HEK293 (cell line): ENCODE results near the gene HHLA2.

Source experiments
- BCL11B ChIP-seq: fragments of 450-650 bp; formaldehyde crosslinking; IDR thresholded peaks from 2 replicates; pipeline ENCODE4 v1.5.1; 2016; ENCODE audit warnings: low read depth, missing biosample characterization, missing genetic modification characterization
- CTCF ChIP-seq: fragments of 450-650 bp; formaldehyde crosslinking; IDR thresholded peaks from 2 replicates; pipeline ENCODE4 v1.5.1; 2016; ENCODE audit warnings: missing biosample characterization, missing genetic modification characterization
- KLF9 ChIP-seq: fragments of 450-650 bp; formaldehyde crosslinking; IDR thresholded peaks from 2 replicates; pipeline ENCODE4 v1.5.1; 2016; ENCODE audit warnings: missing biosample characterization, missing genetic modification characterization, low read depth
- REPIN1 ChIP-seq: fragments of 450-650 bp; formaldehyde crosslinking; IDR thresholded peaks from 2 replicates; pipeline ENCODE4 v1.5.1; 2017; ENCODE audit warnings: missing biosample characterization, missing genetic modification characterization, low read depth
- ZBTB26 ChIP-seq: fragments of 450-650 bp; formaldehyde crosslinking; optimal IDR thresholded peaks from 2 replicates; pipeline ENCODE3; 2016; ENCODE audit warnings: missing biosample characterization, mild to moderate bottlenecking, missing genetic modification characterization
- ZNF114 ChIP-seq: fragments of 450-650 bp; formaldehyde crosslinking; IDR thresholded peaks from 2 replicates; pipeline ENCODE4 v1.5.0; 2017; ENCODE audit warnings: missing biosample characterization, missing genetic modification characterization
- ZNF133 ChIP-seq: fragments of 450-650 bp; formaldehyde crosslinking; IDR thresholded peaks from 2 replicates; pipeline ENCODE4 v1.5.1; 2016; ENCODE audit warnings: missing biosample characterization, missing genetic modification characterization
- ZNF138 ChIP-seq: fragments of 450-650 bp; formaldehyde crosslinking; IDR thresholded peaks from 2 replicates; pipeline ENCODE4 v1.5.1; 2016; ENCODE audit warnings: missing biosample characterization, missing genetic modification characterization, borderline replicate concordance
- ZNF292 ChIP-seq: fragments of 450-650 bp; formaldehyde crosslinking; IDR thresholded peaks from 2 replicates; pipeline ENCODE4 v1.5.1; 2016; ENCODE audit warnings: low read depth, missing biosample characterization, missing genetic modification characterization, borderline replicate concordance
- ZNF311 ChIP-seq: fragments of 450-650 bp; formaldehyde crosslinking; IDR thresholded peaks from 2 replicates; pipeline ENCODE4 v1.5.1; 2017; ENCODE audit warnings: missing biosample characterization, missing genetic modification characterization, borderline replicate concordance
- ZNF335 ChIP-seq: fragments of 450-650 bp; formaldehyde crosslinking; conservative IDR thresholded peaks from 2 replicates; pipeline ENCODE4 v1.5.1; 2016; ENCODE audit warnings: missing biosample characterization, missing genetic modification characterization
- ZNF585B ChIP-seq: fragments of 450-650 bp; formaldehyde crosslinking; IDR thresholded peaks from 2 replicates; pipeline ENCODE4 v1.5.1; 2016; ENCODE audit warnings: missing biosample characterization, missing genetic modification characterization
- ZNF768 ChIP-seq: fragments of 450-650 bp; formaldehyde crosslinking; IDR thresholded peaks from 2 replicates; pipeline ENCODE4 v1.5.1; 2018; ENCODE audit warnings: missing biosample characterization, mild to moderate bottlenecking, missing genetic modification characterization

GRCh38 chr3:108381529-108382140 lies 85.3 kb downstream of the HHLA2 start:
- TF ChIP-seq ZNF114 (no peak), ZNF768 (no peak), BCL11B (no peak), CTCF (tag by site-specific recombination) (no peak), ZNF138 (tag by site-specific recombination) (no peak), ZBTB26 (no peak), ZNF311 (tag by site-specific recombination) (no peak), ZNF292 (tag by site-specific recombination) (no peak), KLF9 (no peak), ZNF133 (tag by site-specific recombination) (no peak), REPIN1 (tag by site-specific recombination) (no peak), ZNF335 (tag by site-specific recombination) (no peak), ZNF585B (tag by site-specific recombination) (no peak)
